HG03108 (cell line): ENCODE results near the gene BHLHA15.

Experiments used
- ATAC-seq: cut with Tn5 transposase; IDR thresholded peaks from one replicate; pipeline ENCODE4 v1.9.1; 2021; ENCODE audit warnings: moderate library complexity; ENCODE audit not compliant: unreplicated experiment

The BHLHA15 gene

GRCh38 chr7:98240961-98241673 lies 29.9 kb downstream of the BHLHA15 start:
- no peak for ATAC-seq

GRCh38 chr7:98241674-98242241 lies 30.5 kb downstream of the BHLHA15 start:
- no peak for ATAC-seq

GRCh38 chr7:98242342-98242741 lies 31.1 kb downstream of the BHLHA15 start:
- no peak for ATAC-seq

GRCh38 chr7:98242934-98243333 lies 31.7 kb downstream of the BHLHA15 start:
- ATAC-seq, result no peak

- ATAC-seq, result no peak
Observed at GRCh38 chr7:98244871-98245270, 33.6 kb downstream of the BHLHA15 start.

GRCh38 chr7:98248156-98248555 lies 36.9 kb downstream of the BHLHA15 start:
- no peak for ATAC-seq

- ATAC-seq, result no peak
Observed at GRCh38 chr7:98249106-98249505, 37.9 kb downstream of the BHLHA15 start.

GRCh38 chr7:98250789-98251188 lies 39.5 kb downstream of the BHLHA15 start:
- no peak for ATAC-seq

- ATAC-seq, result peak; percentile 13
Observed at GRCh38 chr7:98251231-98251600, 40.0 kb downstream of the BHLHA15 start.

GRCh38 chr7:98251601-98252424 lies 40.6 kb downstream of the BHLHA15 start, which contains the start of gene TECPR1:
TECPR1 (minus strand) TSS chr7:98252232; CDS start chr7:98246146, 6,086 bp downstream.
- ATAC-seq, result peak; percentile 97

- no peak for ATAC-seq
Observed at GRCh38 chr7:98252425-98253054, 41.3 kb downstream of the BHLHA15 start.

- no peak for ATAC-seq
Observed at GRCh38 chr7:98254516-98254915, 43.3 kb downstream of the BHLHA15 start.

GRCh38 chr7:98254951-98255610 lies 43.8 kb downstream of the BHLHA15 start:
- no peak for ATAC-seq

- no peak for ATAC-seq
Observed at GRCh38 chr7:98256431-98256830, 45.2 kb downstream of the BHLHA15 start.

- ATAC-seq, result no peak
Observed at GRCh38 chr7:98257701-98258100, 46.5 kb downstream of the BHLHA15 start.
